GM21381 (cell line): ENCODE measurements around the gene GAB2.
"Not testable (repeated sequence)": the region's sequence is repeated elsewhere in the genome, so short reads cannot be mapped to it uniquely, and the experiment has no call there.

Experiments
- ATAC-seq: cut with Tn5 transposase; IDR thresholded peaks from one replicate; pipeline ENCODE4 v1.9.1; 2021; ENCODE audit warnings: mild to moderate bottlenecking, moderate library complexity; ENCODE audit not compliant: unreplicated experiment

Gene GAB2

GRCh38 chr11:78417175-78417887 is at the start of gene GAB2:
TSS of gene GAB2 (minus strand) at chr11:78417820. CDS start at chr11:78417720, 100 bp downstream.
- ATAC-seq: peak; percentile 7

DNA sequence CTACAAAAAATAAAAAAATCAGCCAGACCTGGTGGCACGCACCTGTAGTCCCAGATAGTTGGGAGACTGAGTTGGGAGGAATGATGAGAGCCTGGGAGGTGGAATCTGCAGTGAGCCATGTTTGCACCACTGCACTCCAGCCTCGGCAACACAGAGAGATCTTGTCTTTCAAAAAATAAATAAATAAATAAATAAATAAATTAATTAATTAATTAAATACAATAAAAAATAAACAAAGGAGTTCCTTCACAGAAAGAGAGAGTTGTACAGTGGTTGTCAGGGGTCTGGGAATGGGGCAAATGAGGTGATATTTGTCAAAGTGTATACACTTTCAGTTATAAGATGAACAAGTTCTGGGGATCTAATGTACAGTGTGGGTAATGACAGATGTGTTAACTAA is 49.8 kb upstream of the GAB2 start:
- no peak for ATAC-seq

GRCh38 chr11:78465169-78465942 is 47.7 kb upstream of the GAB2 start:
- ATAC-seq: peak; percentile 99

- ATAC-seq: not testable (repeated sequence)
These were observed 47.2 kb upstream of the GAB2 start for GRCh38 chr11:78464787-78465168.

DNA sequence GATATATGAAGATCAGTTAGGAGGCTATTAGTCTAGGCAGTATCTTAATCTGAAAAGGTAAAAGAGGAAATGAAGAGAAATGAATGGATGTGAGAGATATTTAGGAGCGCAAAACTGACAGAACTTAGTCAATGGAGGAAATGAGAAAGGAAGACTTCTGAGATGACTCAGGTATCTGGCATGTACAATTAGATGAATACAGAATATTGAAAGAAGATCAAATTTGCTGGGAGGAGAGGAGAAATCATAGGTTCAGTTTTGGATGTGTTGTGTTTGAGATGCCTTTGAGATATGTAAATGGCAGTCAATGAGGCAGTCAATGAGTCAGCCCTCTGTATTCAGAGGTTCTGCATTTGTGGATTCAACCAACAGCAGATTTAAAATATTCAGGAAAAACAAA is 42.9 kb upstream of the GAB2 start:
- ATAC-seq: no peak

- no peak for ATAC-seq
These were observed 42.1 kb upstream of the GAB2 start for GRCh38 chr11:78459738-78460137.

- ATAC-seq: no peak
These were observed 39.8 kb upstream of the GAB2 start for GRCh38 chr11:78457448-78457847.

- peak; percentile 55 for ATAC-seq
These were observed 35.7 kb upstream of the GAB2 start for GRCh38 chr11:78453140-78453935.

GRCh38 chr11:78451371-78452150 is 33.9 kb upstream of the GAB2 start:
- ATAC-seq: no peak

GRCh38 chr11:78450866-78451265 is 33.2 kb upstream of the GAB2 start:
- no peak for ATAC-seq

GRCh38 chr11:78449866-78450265 is 32.2 kb upstream of the GAB2 start:
- ATAC-seq: no peak

GRCh38 chr11:78446210-78446609 is 28.6 kb upstream of the GAB2 start:
- no peak for ATAC-seq

DNA sequence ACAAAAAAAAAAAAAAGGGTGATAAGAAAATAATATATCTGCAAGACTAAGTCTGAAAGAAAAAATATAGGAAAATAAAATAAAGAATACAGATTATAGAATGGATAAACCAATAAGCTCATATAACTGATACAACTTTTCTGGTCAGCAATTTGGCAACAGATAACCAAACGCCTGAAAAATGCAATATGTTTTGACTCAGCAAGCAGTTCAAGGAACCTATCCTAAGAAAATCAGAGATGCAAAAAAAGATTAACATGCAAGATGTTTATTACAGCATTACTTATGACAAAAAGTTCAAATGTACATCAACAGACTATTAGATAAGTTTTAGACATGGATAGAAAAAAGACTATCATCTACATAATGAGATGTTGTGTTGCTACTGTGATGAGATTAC is 27.1 kb upstream of the GAB2 start:
- no peak for ATAC-seq

- no peak for ATAC-seq
These were observed 24.3 kb upstream of the GAB2 start for GRCh38 chr11:78441956-78442355.

- ATAC-seq: peak; percentile 84
These were observed 20.8 kb upstream of the GAB2 start for GRCh38 chr11:78438298-78438975.

DNA sequence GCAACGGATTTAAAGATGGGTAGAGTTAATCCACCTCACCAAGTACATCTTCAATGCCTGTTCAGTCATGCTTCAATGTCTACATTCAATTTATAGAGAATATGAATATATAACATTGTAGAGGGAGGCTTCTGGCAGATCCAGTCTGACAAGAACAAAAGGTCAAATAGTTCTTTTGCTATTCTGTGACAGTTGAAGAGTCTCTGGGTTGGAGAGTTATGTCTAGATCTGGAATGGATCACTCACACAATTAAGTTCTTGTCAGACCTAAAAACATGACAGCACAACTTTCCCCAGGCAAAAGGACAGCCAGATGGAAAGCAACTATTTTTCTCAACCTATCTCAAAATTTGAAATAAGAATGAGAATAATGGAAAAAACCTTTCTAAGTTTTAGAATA is 15.3 kb upstream of the GAB2 start:
- no peak for ATAC-seq

- no peak for ATAC-seq
These were observed 14.5 kb upstream of the GAB2 start for GRCh38 chr11:78432058-78432515.

- ATAC-seq: no peak
These were observed 12.0 kb upstream of the GAB2 start for GRCh38 chr11:78429660-78430059.

GRCh38 chr11:78429209-78429608 is 11.6 kb upstream of the GAB2 start:
- ATAC-seq: no peak

GRCh38 chr11:78428773-78429172 is 11.2 kb upstream of the GAB2 start:
- no peak for ATAC-seq
